GM13976 (cell line): ENCODE results near the gene ARHGAP15.

Source experiments
- DNase-seq: peaks from one replicate; pipeline ENCODE4 v3.0.0; 2012; ENCODE audit warnings: low spot score
- CTCF ChIP-seq: IDR thresholded peaks from 2 replicates; pipeline ENCODE4 v1.5.1; 2012; ENCODE audit warnings: borderline replicate concordance, mild to moderate bottlenecking; ENCODE audit not compliant: insufficient read depth; ENCODE audit errors: extremely low read depth, missing control alignments, control extremely low read depth
- in situ Hi-C: fragments of 300-500 bp; cut with MboI; formaldehyde crosslinking; loops from one replicate; pipeline ENCODE4 v1.12.0; 2022; ENCODE audit warnings: low sequenced_read_pairs, mixed read lengths, inconsistent platforms; ENCODE audit not compliant: unreplicated experiment

Gene ARHGAP15

GRCh38 chr2:143603846-143604565, 474.8 kb downstream of the ARHGAP15 start:
- TF ChIP-seq CTCF, result no peak
- in situ Hi-C loops, result no loop called here
- DNase-seq, result no peak

GRCh38 chr2:143604566-143604959, 475.3 kb downstream of the ARHGAP15 start:
- DNase-seq, result no peak
- in situ Hi-C loops, result no loop called here
- no peak for TF ChIP-seq CTCF

- DNase-seq, result no peak
- no peak for TF ChIP-seq CTCF
- in situ Hi-C loops, result no loop called here
These were observed 478.2 kb downstream of the ARHGAP15 start for GRCh38 chr2:143607231-143608062.

- in situ Hi-C loops, result no loop called here
- no peak for TF ChIP-seq CTCF
- DNase-seq, result no peak
These were observed 478.8 kb downstream of the ARHGAP15 start for GRCh38 chr2:143608063-143608423.

- in situ Hi-C loops, result no loop called here
- DNase-seq, result no peak
- TF ChIP-seq CTCF, result no peak
These were observed 479.5 kb downstream of the ARHGAP15 start for GRCh38 chr2:143608758-143609157.

- DNase-seq, result no peak
- no peak for TF ChIP-seq CTCF
- in situ Hi-C loops, result no loop called here
These were observed 482.1 kb downstream of the ARHGAP15 start for GRCh38 chr2:143611336-143611735.
